Measurements from ENCODE around the gene IMPDH2. TPM values are rescaled to one million over a fixed set of nuclear protein-coding genes. Genes with fewer than 3 reads are reported as not detected.

Gene IMPDH2
- total RNA-seq, 2 donors from 2014 or later = 180 to 195 TPM

GRCh38 chr3:48999085-48999858, 29.9 kb downstream of the IMPDH2 start:
- no peaks in the 10 kb centered on the region for H3K9me3 Mint-ChIP-seq
- H3K4me3 Mint-ChIP-seq = no peak overlapping the region
- Histone ChIP-seq H3K36me3 (ENCODE audit: control insufficient read depth, insufficient read depth, low read length) (no peaks in the 10 kb centered on the region), H3K9me3 (ENCODE audit: control insufficient read depth, low read length) (no peaks in the 10 kb centered on the region), H3K27ac (ENCODE audit: low read depth, low read length) (peak overlapping the region; percentile 72), H3K4me1 (ENCODE audit: control insufficient read depth, insufficient read depth, low read length) (peaks cover 10% of the 10 kb centered on the region), H3K4me3 (ENCODE audit: low read length) (peak overlapping the region; percentile 49), H3K27me3 (ENCODE audit: control insufficient read depth, insufficient read depth, low read length, poor library complexity, severe bottlenecking) (peaks cover 84% of the 10 kb centered on the region), H3K9ac (ENCODE audit: extremely low read depth, low read length, poor library complexity, severe bottlenecking) (no peak overlapping the region)
- peaks cover 4% of the 10 kb centered on the region for H3K36me3 Mint-ChIP-seq (ENCODE audit: low read depth)
- TF ChIP-seq CTCF (conservative IDR thresholded peaks at IDR 0.05) = no peak
- WGBS, 2 experiments (ENCODE audit: insufficient coverage in 1 of 2, insufficient read length in 1 of 2) = 83 to 90% methylated on average over 6 to 8 of the region's 8 CpGs
- H3K4me1 Mint-ChIP-seq = peaks cover 28% of the 10 kb centered on the region
- DNase-seq = no peak
- H3K27me3 Mint-ChIP-seq (ENCODE audit: insufficient read depth) = peaks cover 79% of the 10 kb centered on the region
- H3K27ac Mint-ChIP-seq = no peak overlapping the region

GRCh38 chr3:48997714-48998637, 31.2 kb downstream of the IMPDH2 start:
- Histone ChIP-seq H3K27me3 (ENCODE audit: control insufficient read depth, insufficient read depth, low read length, poor library complexity, severe bottlenecking) (peaks cover 83% of the 10 kb centered on the region), H3K4me3 (ENCODE audit: low read length) (no peak overlapping the region), H3K9ac (ENCODE audit: extremely low read depth, low read length, poor library complexity, severe bottlenecking) (no peak overlapping the region), H3K4me1 (ENCODE audit: control insufficient read depth, insufficient read depth, low read length) (peaks cover 5% of the 10 kb centered on the region), H3K27ac (ENCODE audit: low read depth, low read length) (peak overlapping the region; percentile 76), H3K36me3 (ENCODE audit: control insufficient read depth, insufficient read depth, low read length) (no peaks in the 10 kb centered on the region), H3K9me3 (ENCODE audit: control insufficient read depth, low read length) (no peaks in the 10 kb centered on the region)
- 87 to 91% methylated on average over 10 to 20 of the region's 20 CpGs for WGBS, 2 experiments (ENCODE audit: insufficient coverage in 1 of 2, insufficient read length in 1 of 2)
- TF ChIP-seq CTCF (conservative IDR thresholded peaks at IDR 0.05) = no peak
- H3K4me3 Mint-ChIP-seq = no peak overlapping the region
- H3K27ac Mint-ChIP-seq = no peak overlapping the region
- no peaks in the 10 kb centered on the region for H3K9me3 Mint-ChIP-seq
- H3K36me3 Mint-ChIP-seq (ENCODE audit: low read depth) = peaks cover 6% of the 10 kb centered on the region
- H3K27me3 Mint-ChIP-seq (ENCODE audit: insufficient read depth) = peaks cover 78% of the 10 kb centered on the region
- peaks cover 22% of the 10 kb centered on the region for H3K4me1 Mint-ChIP-seq
- DNase-seq = peak; percentile 72

DNA sequence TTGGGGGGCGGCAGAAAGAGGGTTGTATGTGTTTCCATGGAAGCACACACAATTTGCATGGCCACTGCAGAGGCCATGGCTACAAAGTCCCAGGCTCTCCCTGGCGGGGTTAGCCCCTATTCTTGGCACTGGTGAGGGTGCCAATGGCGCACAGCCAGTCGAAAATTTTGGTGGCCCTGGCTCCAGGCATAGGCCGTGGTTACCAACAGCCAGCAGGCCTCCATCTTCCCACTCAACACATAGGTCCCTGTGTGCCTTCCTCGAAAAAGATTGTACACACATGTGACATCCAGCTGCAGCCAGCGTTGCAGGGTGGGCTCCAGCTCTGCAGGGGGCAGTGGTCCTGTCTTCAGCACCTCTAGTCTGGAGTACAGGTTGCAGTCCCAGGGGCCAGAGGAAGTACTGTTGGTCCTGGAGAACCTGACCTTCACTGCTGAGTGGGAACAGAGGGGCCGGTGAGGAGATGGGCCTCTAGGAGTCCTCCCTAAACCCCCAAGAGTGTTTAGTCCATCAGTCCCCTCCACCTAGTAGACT, 32.0 kb downstream of the IMPDH2 start:
- peaks cover 75% of the 10 kb centered on the region for H3K27me3 ChIP-seq (ENCODE audit: control insufficient read depth, insufficient read depth, low read length, poor library complexity, severe bottlenecking)
- peaks cover 22% of the 10 kb centered on the region for H3K4me1 Mint-ChIP-seq
- H3K4me1 ChIP-seq (ENCODE audit: control insufficient read depth, insufficient read depth, low read length) = peaks cover 5% of the 10 kb centered on the region
- H3K27ac ChIP-seq (ENCODE audit: low read depth, low read length) = no peak overlapping the region
- DNase-seq = peak; percentile 31
- no peak overlapping the region for H3K27ac Mint-ChIP-seq
- no peak overlapping the region for H3K4me3 ChIP-seq (ENCODE audit: low read length)
- no peaks in the 10 kb centered on the region for H3K9me3 ChIP-seq (ENCODE audit: control insufficient read depth, low read length)
- TF ChIP-seq CTCF (conservative IDR thresholded peaks at IDR 0.05) = peak; percentile 34
- peaks cover 70% of the 10 kb centered on the region for H3K27me3 Mint-ChIP-seq (ENCODE audit: insufficient read depth)
- H3K36me3 ChIP-seq (ENCODE audit: control insufficient read depth, insufficient read depth, low read length) = no peaks in the 10 kb centered on the region
- no peaks in the 10 kb centered on the region for H3K9me3 Mint-ChIP-seq
- H3K36me3 Mint-ChIP-seq (ENCODE audit: low read depth) = peaks cover 6% of the 10 kb centered on the region
- 88 to 93% methylated on average over 7 to 8 of the region's 8 CpGs for WGBS, 2 experiments (ENCODE audit: insufficient coverage in 1 of 2, insufficient read length in 1 of 2)
- no peak overlapping the region for H3K9ac ChIP-seq (ENCODE audit: extremely low read depth, low read length, poor library complexity, severe bottlenecking)
- H3K4me3 Mint-ChIP-seq = no peak overlapping the region
